ENCODE data around the gene WHRN. TPM values are rescaled to one million over a fixed set of nuclear protein-coding genes. Genes with fewer than 3 reads are reported as not detected.

WHRN gene
- polyA plus RNA-seq, 4 donors: 2.7 to 12.9 (median 7.9) TPM

GRCh38 chr9:114522286-114522685, 17.0 kb upstream of the WHRN start:
- DNase-seq (no peak), FAIRE-seq (no peak)
- H3K9me3 ChIP-seq (ENCODE audit: control insufficient read depth in 2 of 2, insufficient read depth in 1 of 2, low read depth in 1 of 2, low read length in 1 of 2): no peaks in the 10 kb centered on the region
- WGBS, 3 donors: 36 to 50% (median 48%) methylated on average over 2 of the region's 2 CpGs
- no peak overlapping the region for H3K4me3 ChIP-seq (ENCODE audit: low read depth in 1 of 3, low read length in 3 of 3)
- H3K36me3 ChIP-seq (ENCODE audit: control insufficient read depth in 3 of 3, insufficient read depth in 2 of 3, low read depth in 1 of 3, low read length in 3 of 3): no peaks in the 10 kb centered on the region
- peaks cover 0 to 3% (median 0%) of the 10 kb centered on the region in 3 donors for H3K27me3 ChIP-seq (ENCODE audit: control insufficient read depth in 3 of 3, insufficient read depth in 3 of 3, low read length in 3 of 3)
- H3K27ac ChIP-seq (ENCODE audit: low read depth in 1 of 3, low read length in 2 of 3): no peak overlapping the region
- H3K4me1 ChIP-seq (ENCODE audit: control insufficient read depth in 3 of 3, insufficient read depth in 2 of 3, low read depth in 1 of 3, low read length in 2 of 3): peaks cover 0 to 6% (median 0%) of the 10 kb centered on the region in 3 donors

GRCh38 chr9:114521846-114522245, 16.6 kb upstream of the WHRN start:
- H3K27me3 ChIP-seq (ENCODE audit: control insufficient read depth in 3 of 3, insufficient read depth in 3 of 3, low read length in 3 of 3): peaks cover 0 to 3% (median 0%) of the 10 kb centered on the region in 3 donors
- no peak overlapping the region for H3K4me3 ChIP-seq (ENCODE audit: low read depth in 1 of 3, low read length in 3 of 3)
- no peak for FAIRE-seq
- DNase-seq: no peak
- no peaks in the 10 kb centered on the region for H3K36me3 ChIP-seq (ENCODE audit: control insufficient read depth in 3 of 3, insufficient read depth in 2 of 3, low read depth in 1 of 3, low read length in 3 of 3)
- H3K4me1 ChIP-seq (ENCODE audit: control insufficient read depth in 3 of 3, insufficient read depth in 2 of 3, low read depth in 1 of 3, low read length in 2 of 3): peaks cover 0 to 3% (median 0%) of the 10 kb centered on the region in 3 donors
- no peaks in the 10 kb centered on the region for H3K9me3 ChIP-seq (ENCODE audit: control insufficient read depth in 2 of 2, insufficient read depth in 1 of 2, low read depth in 1 of 2, low read length in 1 of 2)
- no peak overlapping the region for H3K27ac ChIP-seq (ENCODE audit: low read depth in 1 of 3, low read length in 2 of 3)

GRCh38 chr9:114518599-114519022, 13.3 kb upstream of the WHRN start:
- H3K36me3 ChIP-seq (ENCODE audit: control insufficient read depth in 3 of 3, insufficient read depth in 2 of 3, low read depth in 1 of 3, low read length in 3 of 3): no peaks in the 10 kb centered on the region
- 33 to 51% (median 34%) methylated on average over 4 of the region's 4 CpGs for WGBS, 3 donors
- H3K9me3 ChIP-seq (ENCODE audit: control insufficient read depth in 2 of 2, insufficient read depth in 1 of 2, low read depth in 1 of 2, low read length in 1 of 2): no peaks in the 10 kb centered on the region
- FAIRE-seq (no peak), DNase-seq (peak in 1 of 2 donors; percentile 31)
- no peak overlapping the region for H3K4me3 ChIP-seq (ENCODE audit: low read depth in 1 of 3, low read length in 3 of 3)
- peak overlapping the region in 1 of 3 donors; percentile 41 for H3K27ac ChIP-seq (ENCODE audit: low read depth in 1 of 3, low read length in 2 of 3)
- H3K4me1 ChIP-seq (ENCODE audit: control insufficient read depth in 3 of 3, insufficient read depth in 2 of 3, low read depth in 1 of 3, low read length in 2 of 3): no peaks in the 10 kb centered on the region
- peaks cover 0 to 3% (median 0%) of the 10 kb centered on the region in 3 donors for H3K27me3 ChIP-seq (ENCODE audit: control insufficient read depth in 3 of 3, insufficient read depth in 3 of 3, low read length in 3 of 3)

- Histone ChIP-seq H3K9me3 (ENCODE audit: control insufficient read depth in 2 of 2, insufficient read depth in 1 of 2, low read depth in 1 of 2, low read length in 1 of 2) (no peaks in the 10 kb centered on the region), H3K27me3 (ENCODE audit: control insufficient read depth in 3 of 3, insufficient read depth in 3 of 3, low read length in 3 of 3) (peaks cover 0 to 3% (median 0%) of the 10 kb centered on the region in 3 donors), H3K4me1 (ENCODE audit: control insufficient read depth in 3 of 3, insufficient read depth in 2 of 3, low read depth in 1 of 3, low read length in 2 of 3) (no peaks in the 10 kb centered on the region), H3K36me3 (ENCODE audit: control insufficient read depth in 3 of 3, insufficient read depth in 2 of 3, low read depth in 1 of 3, low read length in 3 of 3) (no peaks in the 10 kb centered on the region), H3K27ac (ENCODE audit: low read depth in 1 of 3, low read length in 2 of 3) (peak overlapping the region in 1 of 3 donors; percentile 11), H3K4me3 (ENCODE audit: low read depth in 1 of 3, low read length in 3 of 3) (no peak overlapping the region)
- no peak for FAIRE-seq
- WGBS, 3 donors: 91 to 100% (median 93%) methylated on average over 1 of the region's 1 CpG
- no peak for DNase-seq
Observed at GRCh38 chr9:114518120-114518519, 12.8 kb upstream of the WHRN start.

GRCh38 chr9:114516913-114517312, 11.6 kb upstream of the WHRN start:
- Histone ChIP-seq H3K27ac (ENCODE audit: low read depth in 1 of 3, low read length in 2 of 3) (no peak overlapping the region), H3K9me3 (ENCODE audit: control insufficient read depth in 2 of 2, insufficient read depth in 1 of 2, low read depth in 1 of 2, low read length in 1 of 2) (no peaks in the 10 kb centered on the region), H3K36me3 (ENCODE audit: control insufficient read depth in 3 of 3, insufficient read depth in 2 of 3, low read depth in 1 of 3, low read length in 3 of 3) (no peaks in the 10 kb centered on the region), H3K27me3 (ENCODE audit: control insufficient read depth in 3 of 3, insufficient read depth in 3 of 3, low read length in 3 of 3) (peaks cover 0 to 3% (median 0%) of the 10 kb centered on the region in 3 donors), H3K4me3 (ENCODE audit: low read depth in 1 of 3, low read length in 3 of 3) (no peak overlapping the region), H3K4me1 (ENCODE audit: control insufficient read depth in 3 of 3, insufficient read depth in 2 of 3, low read depth in 1 of 3, low read length in 2 of 3) (no peaks in the 10 kb centered on the region)
- FAIRE-seq: no peak
- DNase-seq: no peak
- WGBS, 3 donors: 74 to 77% (median 76%) methylated on average over 7 of the region's 7 CpGs

- no peaks in the 10 kb centered on the region for H3K36me3 ChIP-seq (ENCODE audit: control insufficient read depth in 3 of 3, insufficient read depth in 2 of 3, low read depth in 1 of 3, low read length in 3 of 3)
- H3K4me1 ChIP-seq (ENCODE audit: control insufficient read depth in 3 of 3, insufficient read depth in 2 of 3, low read depth in 1 of 3, low read length in 2 of 3): no peaks in the 10 kb centered on the region
- no peak for FAIRE-seq
- 73 to 88% (median 75%) methylated on average over 3 of the region's 3 CpGs for WGBS, 3 donors
- no peaks in the 10 kb centered on the region for H3K9me3 ChIP-seq (ENCODE audit: control insufficient read depth in 2 of 2, insufficient read depth in 1 of 2, low read depth in 1 of 2, low read length in 1 of 2)
- no peak overlapping the region for H3K4me3 ChIP-seq (ENCODE audit: low read depth in 1 of 3, low read length in 3 of 3)
- DNase-seq: no peak
- no peaks in the 10 kb centered on the region for H3K27me3 ChIP-seq (ENCODE audit: control insufficient read depth in 3 of 3, insufficient read depth in 3 of 3, low read length in 3 of 3)
- H3K27ac ChIP-seq (ENCODE audit: low read depth in 1 of 3, low read length in 2 of 3): no peak overlapping the region
Observed at GRCh38 chr9:114515528-114515927, 10.3 kb upstream of the WHRN start.

- no peaks in the 10 kb centered on the region for H3K36me3 ChIP-seq (ENCODE audit: control insufficient read depth in 3 of 3, insufficient read depth in 2 of 3, low read depth in 1 of 3, low read length in 3 of 3)
- no peaks in the 10 kb centered on the region for H3K9me3 ChIP-seq (ENCODE audit: control insufficient read depth in 2 of 2, insufficient read depth in 1 of 2, low read depth in 1 of 2, low read length in 1 of 2)
- FAIRE-seq (no peak), DNase-seq (no peak)
- H3K27me3 ChIP-seq (ENCODE audit: control insufficient read depth in 3 of 3, insufficient read depth in 3 of 3, low read length in 3 of 3): peaks cover 0 to 6% (median 3%) of the 10 kb centered on the region in 3 donors
- WGBS, 3 donors: 85 to 91% (median 91%) methylated on average over 1 of the region's 1 CpG
- H3K4me3 ChIP-seq (ENCODE audit: low read depth in 1 of 3, low read length in 3 of 3): no peak overlapping the region
- no peak overlapping the region for H3K27ac ChIP-seq (ENCODE audit: low read depth in 1 of 3, low read length in 2 of 3)
- no peaks in the 10 kb centered on the region for H3K4me1 ChIP-seq (ENCODE audit: control insufficient read depth in 3 of 3, insufficient read depth in 2 of 3, low read depth in 1 of 3, low read length in 2 of 3)
Observed at GRCh38 chr9:114513959-114514267, 8.6 kb upstream of the WHRN start.

- peak in 1 of 2 donors; percentile 35 for DNase-seq
- no peaks in the 10 kb centered on the region for H3K4me1 ChIP-seq (ENCODE audit: control insufficient read depth in 3 of 3, insufficient read depth in 2 of 3, low read depth in 1 of 3, low read length in 2 of 3)
- no peak for FAIRE-seq
- no peaks in the 10 kb centered on the region for H3K9me3 ChIP-seq (ENCODE audit: control insufficient read depth in 2 of 2, insufficient read depth in 1 of 2, low read depth in 1 of 2, low read length in 1 of 2)
- peaks cover 0 to 7% (median 3%) of the 10 kb centered on the region in 3 donors for H3K27me3 ChIP-seq (ENCODE audit: control insufficient read depth in 3 of 3, insufficient read depth in 3 of 3, low read length in 3 of 3)
- H3K27ac ChIP-seq (ENCODE audit: low read depth in 1 of 3, low read length in 2 of 3): no peak overlapping the region
- no peaks in the 10 kb centered on the region for H3K36me3 ChIP-seq (ENCODE audit: control insufficient read depth in 3 of 3, insufficient read depth in 2 of 3, low read depth in 1 of 3, low read length in 3 of 3)
- H3K4me3 ChIP-seq (ENCODE audit: low read depth in 1 of 3, low read length in 3 of 3): no peak overlapping the region
- 67 to 70% (median 69%) methylated on average over 10 of the region's 10 CpGs for WGBS, 3 donors
Observed at GRCh38 chr9:114513055-114513958, 8.0 kb upstream of the WHRN start.
